DOHH2 (cell line): ENCODE results near the gene PLEKHA1.

Experiments used
- CTCF ChIP-seq: fragments of 200-600 bp; sonication (generic); IDR thresholded peaks from one replicate; pipeline ENCODE4 v1.5.1; 2014; ENCODE audit warnings: antibody characterized with exemption, mild to moderate bottlenecking, low read depth, low read length; ENCODE audit not compliant: poor library complexity, severe bottlenecking
- EZH2phosphoT487 ChIP-seq: fragments of 200-600 bp; sonication (generic); IDR thresholded peaks from 2 replicates; pipeline ENCODE4 v1.6.1; 2017; ENCODE audit warnings: borderline replicate concordance, mild to moderate bottlenecking, antibody characterized with exemption, low read length, moderate library complexity, mixed read lengths

GRCh38 chr10:122421742-122422141, 47.2 kb downstream of the PLEKHA1 start:
- TF ChIP-seq CTCF = no peak
- no peak for TF ChIP-seq EZH2phosphoT487
